GM13976 (cell line): ENCODE results near the gene CDC37L1.

ENCODE experiments used
- DNase-seq: peaks from one replicate; pipeline ENCODE4 v3.0.0; 2012; ENCODE audit warnings: low spot score
- CTCF ChIP-seq: IDR thresholded peaks from 2 replicates; pipeline ENCODE4 v1.5.1; 2012; ENCODE audit warnings: borderline replicate concordance, mild to moderate bottlenecking; ENCODE audit not compliant: insufficient read depth; ENCODE audit errors: extremely low read depth, missing control alignments, control extremely low read depth
- in situ Hi-C: fragments of 300-500 bp; cut with MboI; formaldehyde crosslinking; loops from one replicate; pipeline ENCODE4 v1.12.0; 2022; ENCODE audit warnings: low sequenced_read_pairs, mixed read lengths, inconsistent platforms; ENCODE audit not compliant: unreplicated experiment

CDC37L1 gene

GRCh38 chr9:4678679-4679267 is 596 bp upstream of the CDC37L1 start:
- in situ Hi-C loops, result no loop called here
- DNase-seq, result no peak
- TF ChIP-seq CTCF, result no peak

- no peak for TF ChIP-seq CTCF
- no peak for DNase-seq
- in situ Hi-C loops, result no loop called here
Observed at GRCh38 chr9:4680173-4680525, 780 bp downstream of the CDC37L1 start.

- TF ChIP-seq CTCF, result no peak
- no peak for DNase-seq
- in situ Hi-C loops, result no loop called here
Observed at GRCh38 chr9:4680750-4681149, 1.4 kb downstream of the CDC37L1 start.

DNA sequence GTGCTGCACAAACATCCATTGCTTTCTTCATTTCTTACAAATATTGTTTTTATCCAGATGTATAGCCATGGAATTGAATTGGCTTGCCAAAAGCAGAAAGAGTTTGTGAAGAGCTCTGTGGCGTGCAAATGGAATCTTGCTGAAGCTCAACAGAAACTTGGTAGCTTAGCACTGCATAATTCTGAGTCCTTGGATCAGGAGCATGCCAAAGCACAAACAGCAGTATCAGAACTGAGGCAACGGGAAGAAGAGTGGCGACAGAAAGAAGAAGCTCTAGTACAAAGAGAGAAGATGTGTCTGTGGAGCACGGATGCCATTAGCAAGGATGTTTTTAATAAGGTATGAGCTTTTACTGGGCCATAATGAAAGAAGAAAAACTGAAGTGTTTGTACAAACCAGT is 5.5 kb downstream of the CDC37L1 start:
- DNase-seq, result no peak
- no peak for TF ChIP-seq CTCF
- in situ Hi-C loops, result no loop called here

GRCh38 chr9:4686112-4686511 is 6.7 kb downstream of the CDC37L1 start:
- no peak for DNase-seq
- TF ChIP-seq CTCF, result no peak
- in situ Hi-C loops, result no loop called here

GRCh38 chr9:4686584-4686983 is 7.2 kb downstream of the CDC37L1 start:
- DNase-seq, result no peak
- in situ Hi-C loops, result no loop called here
- no peak for TF ChIP-seq CTCF

DNA sequence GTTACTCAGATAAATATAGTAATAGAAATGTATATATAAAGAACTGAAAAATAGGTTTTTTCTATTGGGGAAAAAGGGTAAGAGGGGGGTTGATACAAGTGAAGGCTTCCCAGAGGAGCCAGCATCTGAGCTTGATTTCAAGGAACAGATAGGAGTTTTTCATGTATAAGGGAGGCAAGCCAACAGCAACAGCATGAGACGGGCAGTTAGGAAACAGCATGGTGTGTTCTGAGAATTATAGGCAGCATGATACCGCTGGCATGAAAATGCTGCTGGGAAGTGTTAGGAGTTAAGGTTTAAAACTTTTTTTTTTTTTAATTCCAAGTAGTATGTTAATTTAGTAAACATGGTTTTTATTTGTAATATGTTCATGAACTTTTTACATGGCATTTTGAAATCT is 9.7 kb downstream of the CDC37L1 start:
- in situ Hi-C loops, result no loop called here
- DNase-seq, result no peak
- no peak for TF ChIP-seq CTCF
